GM19452 (cell line): Measurements from ENCODE around the gene CST1.
A peak's percentile ranks its signal among the peaks of the same experiment; 100 is the strongest.
"Not testable (repeated sequence)": the region's sequence is repeated elsewhere in the genome, so short reads cannot be mapped to it uniquely, and the experiment has no call there.

Experiments used
- ATAC-seq: cut with Tn5 transposase; IDR thresholded peaks from one replicate; pipeline ENCODE4 v1.9.1; 2021; ENCODE audit not compliant: unreplicated experiment

The CST1 gene

DNA sequence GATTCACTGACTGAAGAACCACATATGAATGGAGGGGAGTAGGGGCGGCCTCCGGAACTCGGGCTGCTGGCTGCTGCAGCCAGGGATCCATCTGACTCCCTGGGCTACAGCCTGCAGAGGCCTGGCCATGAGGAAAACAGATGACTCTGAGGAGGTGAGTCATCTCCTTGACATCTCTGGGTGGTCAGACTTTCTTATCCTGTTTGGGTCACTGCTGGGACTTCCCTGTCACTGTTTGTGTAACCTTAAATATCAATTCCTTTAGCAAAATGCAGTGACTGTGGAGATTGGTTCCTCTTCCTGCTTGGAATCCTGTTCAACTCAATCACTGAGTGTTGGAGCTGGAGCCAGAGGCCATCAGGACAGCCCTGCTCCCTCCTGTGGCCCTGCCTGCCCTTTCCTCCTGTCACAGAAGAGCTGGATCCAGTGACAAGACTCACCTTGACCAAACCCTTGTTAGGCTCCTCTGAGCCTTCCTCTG is 4.4 kb upstream of the CST1 start:
- ATAC-seq: not testable (repeated sequence)

DNA sequence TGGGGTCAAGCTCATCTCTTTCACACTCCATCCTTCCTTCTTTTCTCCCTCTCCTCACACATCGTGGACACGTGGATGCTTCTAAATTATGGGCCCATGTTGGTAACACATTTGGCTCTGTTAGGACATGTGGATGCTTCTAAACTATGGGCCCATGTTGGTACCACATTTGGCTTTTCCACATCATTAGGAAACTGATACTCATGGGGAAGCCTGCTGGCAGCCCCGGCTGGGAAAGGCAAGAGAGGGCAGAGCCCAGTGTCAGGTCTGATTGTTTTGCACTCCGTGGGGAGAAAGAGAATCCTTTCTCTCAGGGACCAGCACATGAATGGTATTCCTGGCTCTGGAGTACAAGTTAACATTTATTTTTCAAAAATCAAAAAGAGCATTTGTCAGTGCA is 4.0 kb upstream of the CST1 start:
- no peak for ATAC-seq

DNA sequence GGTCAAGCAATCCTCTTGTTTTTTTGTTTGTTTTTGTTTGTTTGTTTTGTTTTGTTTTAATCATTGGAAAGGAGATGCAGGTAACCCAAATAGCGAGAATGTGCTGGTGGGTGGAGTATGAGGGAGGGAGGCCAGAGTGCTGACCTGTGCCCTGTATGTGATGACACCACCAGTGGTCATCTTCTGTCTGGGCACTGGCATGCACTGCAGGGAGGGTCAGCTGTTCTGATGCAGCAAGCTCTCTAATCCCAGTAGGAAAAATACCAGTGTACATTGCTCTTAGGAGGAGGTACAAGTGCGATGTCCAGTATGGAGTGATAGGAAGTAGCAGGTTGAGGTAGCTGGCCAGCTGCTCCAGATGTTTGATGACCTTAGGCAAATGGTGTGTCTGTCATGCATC is 2.9 kb upstream of the CST1 start:
- no peak for ATAC-seq

DNA sequence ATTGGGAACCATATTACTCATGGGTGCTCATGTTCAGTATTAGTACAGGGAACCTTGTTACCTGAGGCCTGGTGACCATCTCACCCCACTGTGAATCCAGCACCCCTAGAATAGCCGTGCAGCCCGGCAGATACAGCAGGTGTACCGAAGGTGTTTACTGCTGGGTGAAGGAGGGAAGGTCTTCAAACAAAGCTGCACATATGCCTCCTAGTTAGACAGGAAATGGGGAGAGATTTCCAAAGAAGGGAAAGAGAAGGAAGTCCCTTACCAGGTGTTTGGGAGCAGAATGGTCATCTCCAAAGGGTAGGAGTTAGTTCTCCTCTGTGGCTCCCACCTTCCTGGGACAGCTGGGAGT is 2.4 kb upstream of the CST1 start:
- no peak for ATAC-seq

DNA sequence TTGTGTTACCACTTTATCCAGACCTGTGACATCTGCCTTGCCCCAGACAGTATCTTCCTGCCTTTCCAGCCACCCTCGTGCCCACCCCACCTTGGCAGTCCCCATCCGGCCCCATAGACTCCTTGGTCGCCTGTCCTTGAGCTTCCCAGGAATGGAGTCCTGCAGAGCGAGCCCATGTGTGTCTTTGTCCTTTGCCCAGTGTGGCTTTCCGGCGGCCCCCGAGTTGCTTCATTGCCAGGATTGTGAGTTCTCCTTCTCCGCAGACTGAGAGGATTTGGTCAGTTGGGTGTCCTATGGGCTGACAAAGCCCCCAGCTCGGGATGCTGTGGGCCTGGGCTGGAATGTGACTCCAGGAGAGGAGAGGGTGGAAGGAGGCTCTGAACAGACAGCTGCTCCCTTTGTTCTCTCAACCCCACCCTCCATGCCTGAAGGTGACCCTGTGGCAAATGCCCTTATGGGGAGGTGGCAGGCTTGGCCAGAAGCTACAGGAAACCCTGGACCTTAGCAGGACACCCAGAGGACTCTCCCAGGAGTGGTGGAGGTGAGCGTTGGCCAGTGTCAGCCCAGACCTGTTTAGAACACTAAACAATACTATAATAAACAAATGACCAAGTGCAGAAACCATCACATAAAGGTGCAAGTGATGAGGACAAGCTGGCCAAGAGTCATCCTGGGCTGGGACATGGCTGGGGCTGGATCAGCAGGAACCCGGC is 1.9 kb upstream of the CST1 start:
- no peak for ATAC-seq

DNA sequence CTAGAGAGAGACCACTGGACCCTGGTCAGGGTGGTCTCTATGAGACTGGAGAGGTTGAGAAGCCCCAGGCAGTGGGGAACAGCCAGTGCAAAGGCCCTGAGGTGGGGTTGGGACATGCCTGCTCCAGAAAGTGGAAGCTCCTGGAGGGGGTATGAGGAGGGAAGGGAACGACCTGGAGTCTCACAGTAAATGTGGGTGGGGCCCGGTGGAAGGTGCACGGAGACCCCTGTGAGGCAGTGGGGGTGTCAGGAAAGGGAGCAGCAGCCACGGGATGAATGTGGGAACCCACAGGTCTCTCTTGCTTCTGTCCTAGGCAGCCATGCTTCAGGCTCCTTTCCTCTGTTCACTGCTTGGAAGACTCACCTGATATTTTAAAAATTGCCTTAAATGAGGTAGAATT is 1.3 kb upstream of the CST1 start:
- no peak for ATAC-seq

DNA sequence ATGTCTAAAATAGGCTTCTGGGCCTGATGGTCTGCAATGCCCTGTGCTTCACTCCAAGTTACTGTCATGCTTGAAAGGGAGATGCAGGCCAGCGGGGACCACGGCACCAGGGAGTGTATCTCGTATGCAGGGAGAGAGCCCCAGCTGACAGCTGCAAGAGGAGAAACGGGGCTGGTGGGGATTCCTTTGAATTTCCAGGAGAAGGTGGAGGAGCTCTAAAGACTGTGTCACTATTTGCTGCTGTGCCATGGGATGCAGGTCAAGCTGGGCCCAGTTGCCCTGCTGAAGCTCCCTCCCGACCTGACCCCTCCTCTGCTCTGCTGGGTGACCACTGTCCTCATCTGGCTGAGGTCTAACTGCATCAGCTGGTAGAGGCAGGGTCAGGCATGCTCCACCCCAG is 989 bp downstream of the CST1 start:
- no peak for ATAC-seq

DNA sequence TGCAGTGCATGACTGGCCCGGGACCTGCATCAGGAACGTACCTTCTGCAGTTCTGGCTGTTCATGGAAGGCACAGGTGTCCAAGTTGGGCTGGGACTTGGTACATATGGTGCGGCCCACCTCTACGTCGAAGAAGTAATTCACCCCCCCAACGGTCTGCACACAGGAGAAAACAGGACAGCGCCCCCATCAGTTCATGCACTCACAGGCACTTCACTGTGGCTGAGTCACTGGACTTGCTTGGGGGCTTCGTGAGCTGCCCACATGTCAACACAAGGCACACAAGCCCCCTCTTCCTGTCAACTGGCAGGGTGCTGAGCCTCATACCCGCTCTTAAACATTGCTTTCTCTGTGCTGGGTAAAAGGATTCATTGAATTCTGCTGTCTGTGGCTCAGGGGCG is 1.8 kb downstream of the CST1 start:
- not testable (repeated sequence) for ATAC-seq

DNA sequence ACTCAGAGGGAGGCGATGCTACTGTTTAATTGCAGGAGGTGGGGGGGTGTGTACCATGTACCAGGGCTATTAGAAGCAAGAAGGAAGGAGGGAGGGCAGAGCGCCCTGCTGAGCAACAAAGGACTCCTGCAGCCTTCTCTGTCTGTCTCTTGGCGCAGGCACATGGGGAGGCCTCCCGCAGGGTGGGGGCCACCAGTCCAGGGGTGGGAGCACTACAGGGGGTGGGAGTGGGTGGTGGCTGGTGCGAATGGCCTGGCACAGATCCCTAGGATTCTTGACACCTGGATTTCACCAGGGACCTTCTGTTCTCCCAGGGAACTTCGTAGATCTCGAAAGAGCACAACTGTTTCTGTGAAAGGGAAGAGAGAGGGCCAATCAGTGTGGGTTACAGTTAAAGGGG is 3.2 kb downstream of the CST1 start:
- ATAC-seq: not testable (repeated sequence)

DNA sequence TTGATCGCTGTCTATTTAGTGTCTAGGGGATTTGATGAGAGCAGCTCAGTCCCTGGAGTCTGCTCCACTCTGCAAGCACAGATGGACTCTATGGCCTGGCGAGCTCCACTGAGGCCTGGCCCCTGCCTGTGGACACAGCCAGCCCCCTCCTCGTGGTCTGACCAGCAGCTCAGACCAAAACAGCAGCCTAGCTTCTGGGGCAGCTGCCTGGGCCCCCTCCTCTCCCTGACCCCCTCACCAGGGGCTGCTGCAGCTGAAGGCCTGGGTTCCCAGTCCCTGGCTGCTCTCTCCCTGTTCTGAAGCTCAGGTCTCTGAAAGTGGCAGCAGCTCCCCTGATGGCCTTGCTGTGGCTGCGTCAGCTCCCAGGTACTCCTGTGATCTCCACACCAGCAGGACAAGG is 3.6 kb downstream of the CST1 start:
- not testable (repeated sequence) for ATAC-seq

DNA sequence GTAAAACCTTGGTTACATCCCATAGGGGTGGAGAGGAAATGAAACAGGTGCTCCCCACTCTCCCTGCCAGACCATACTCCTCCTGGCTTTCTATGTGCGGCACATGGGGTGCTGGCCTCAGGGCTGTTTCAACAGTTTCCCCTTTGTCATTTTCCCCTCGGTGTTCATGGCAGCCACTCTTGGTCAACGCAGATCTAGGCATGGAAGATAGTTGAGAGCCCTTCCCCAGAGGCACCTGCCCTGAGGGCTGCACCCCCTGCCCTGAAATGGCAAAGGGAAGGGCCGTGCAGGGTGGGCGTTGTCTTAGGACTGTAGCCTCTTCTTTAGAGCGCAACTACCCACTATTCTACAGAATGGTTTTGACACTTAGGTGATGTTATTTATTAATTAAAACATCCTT is 4.4 kb downstream of the CST1 start:
- ATAC-seq: no peak

DNA sequence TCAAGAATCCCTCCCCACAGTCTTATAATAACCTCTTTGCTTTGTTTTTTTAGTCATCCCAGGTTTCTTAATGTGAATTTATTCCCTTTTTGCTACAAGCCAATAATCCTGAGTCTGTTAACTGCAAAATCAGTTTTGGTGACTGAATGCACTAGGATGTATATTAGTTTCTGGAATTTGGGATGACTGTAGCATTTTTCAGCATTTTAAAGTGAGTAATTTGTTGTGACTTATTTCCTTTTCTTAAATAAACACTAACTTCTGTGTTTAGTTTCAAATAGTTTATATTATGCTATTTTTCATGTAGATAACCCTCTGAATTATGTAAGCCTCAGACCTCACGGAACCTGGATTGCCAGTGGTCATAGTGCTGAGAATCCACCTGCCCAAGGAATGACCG is 5.5 kb downstream of the CST1 start:
- no peak for ATAC-seq

DNA sequence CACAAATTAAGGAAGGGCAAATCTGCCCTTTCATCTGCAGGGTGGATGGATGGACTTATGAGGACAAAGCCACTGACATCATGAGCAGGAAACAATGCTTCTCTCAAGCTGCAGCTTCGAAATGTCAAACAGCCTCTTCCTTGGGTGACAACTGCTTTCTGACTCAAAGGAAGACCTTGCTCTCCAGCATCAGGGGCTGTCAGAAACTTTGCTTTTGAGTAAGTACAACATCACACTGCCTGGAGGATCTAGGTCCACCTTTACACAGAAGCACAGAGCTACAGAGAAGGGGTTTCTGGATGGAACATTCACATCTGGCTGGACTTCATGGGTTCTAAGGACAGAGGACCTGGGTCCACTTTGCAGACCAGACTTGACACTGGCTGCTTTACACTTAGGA is 5.9 kb downstream of the CST1 start:
- no peak for ATAC-seq

DNA sequence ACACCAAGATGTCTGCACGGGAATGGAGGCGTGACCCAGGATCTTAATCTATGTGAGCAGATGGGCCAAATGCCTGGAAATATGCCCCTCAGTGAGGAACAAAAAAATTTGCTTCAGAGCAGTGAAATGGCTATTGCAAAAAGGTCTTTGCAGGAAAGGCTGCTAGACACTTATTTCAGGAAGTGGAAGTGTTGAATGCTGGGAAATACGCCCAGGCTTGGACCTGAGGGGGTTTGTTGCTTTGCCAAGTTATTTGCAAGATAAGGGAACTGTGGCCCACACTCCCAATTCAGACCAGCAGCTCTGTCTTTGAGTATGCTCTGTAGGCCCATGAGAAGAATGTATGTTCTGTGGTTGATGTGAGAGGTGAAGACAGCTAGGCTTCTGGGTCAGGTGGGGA is 15.3 kb downstream of the CST1 start:
- not testable (repeated sequence) for ATAC-seq

DNA sequence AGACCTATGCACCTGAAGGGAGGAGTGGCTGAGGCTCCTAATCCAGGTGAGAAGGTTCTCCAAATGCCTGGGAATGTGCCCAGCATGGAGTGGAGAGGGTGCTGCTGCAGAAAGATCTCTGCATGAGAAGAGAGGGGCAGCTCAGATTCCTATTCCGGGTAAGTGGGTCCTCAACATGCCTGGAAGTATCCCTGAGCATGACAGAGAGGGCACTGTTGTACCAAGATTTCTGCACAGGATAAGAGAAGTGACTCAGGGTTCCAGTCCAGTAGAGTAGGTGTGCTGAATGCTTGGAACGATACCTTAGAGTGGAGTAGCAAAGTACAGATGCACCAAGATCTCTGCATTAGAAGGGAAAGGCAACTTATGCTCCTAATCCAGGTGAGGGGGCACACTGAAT is 15.8 kb downstream of the CST1 start:
- ATAC-seq: not testable (repeated sequence)

DNA sequence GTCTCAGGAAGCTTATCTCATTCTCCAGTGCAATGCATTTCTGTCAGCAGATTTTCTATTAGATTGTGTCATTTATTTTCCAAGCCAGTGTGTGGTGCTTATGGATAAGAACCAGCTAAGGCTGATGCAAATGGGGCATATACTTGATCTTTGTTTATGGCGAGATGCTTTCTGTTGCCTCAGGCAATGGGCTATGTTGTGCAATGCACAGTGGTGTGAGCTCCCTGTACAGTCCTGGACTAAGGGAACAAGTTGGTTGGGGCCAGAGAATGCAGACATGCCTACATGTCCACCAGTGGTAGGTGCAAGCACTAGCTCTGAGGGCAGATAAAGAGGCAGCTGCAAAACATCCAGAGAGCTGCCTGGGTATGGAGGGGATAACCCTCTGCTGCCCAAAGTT is 16.3 kb downstream of the CST1 start:
- not testable (repeated sequence) for ATAC-seq

DNA sequence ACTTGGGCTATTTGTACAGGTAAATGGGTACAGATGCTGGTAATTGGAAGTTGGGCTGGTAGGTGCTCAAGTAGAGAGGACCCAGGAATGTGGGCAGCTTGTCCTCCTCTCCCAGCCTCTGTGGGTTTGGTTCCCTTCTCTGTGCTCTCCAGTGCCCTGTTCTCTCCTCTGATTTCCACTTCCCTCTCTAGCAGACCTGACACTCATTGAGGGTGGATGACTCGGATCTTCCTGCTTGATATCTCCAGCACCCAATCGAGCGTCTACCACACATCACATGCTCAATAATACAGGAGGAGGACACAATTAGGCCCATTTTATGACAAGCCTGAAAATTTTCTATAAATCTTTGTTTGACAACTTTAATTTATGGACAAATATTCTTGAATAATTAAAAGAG is 23.7 kb downstream of the CST1 start:
- no peak for ATAC-seq

DNA sequence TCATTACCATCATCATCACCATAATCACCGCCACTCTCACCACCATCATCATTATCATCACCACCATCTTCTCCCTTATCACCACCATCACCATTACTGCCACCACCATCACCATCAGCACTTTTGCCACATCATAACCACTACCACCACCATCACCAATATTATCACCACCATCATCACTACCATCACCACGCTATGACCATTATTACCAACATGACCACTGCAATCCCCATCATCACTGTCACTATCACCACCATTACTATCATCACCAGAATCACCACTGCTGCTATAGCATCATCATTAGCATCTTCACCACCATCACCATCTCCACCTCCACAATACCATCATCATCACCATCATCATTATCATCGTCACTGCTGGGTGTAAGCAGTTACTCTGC is 25.6 kb downstream of the CST1 start:
- ATAC-seq: no peak

DNA sequence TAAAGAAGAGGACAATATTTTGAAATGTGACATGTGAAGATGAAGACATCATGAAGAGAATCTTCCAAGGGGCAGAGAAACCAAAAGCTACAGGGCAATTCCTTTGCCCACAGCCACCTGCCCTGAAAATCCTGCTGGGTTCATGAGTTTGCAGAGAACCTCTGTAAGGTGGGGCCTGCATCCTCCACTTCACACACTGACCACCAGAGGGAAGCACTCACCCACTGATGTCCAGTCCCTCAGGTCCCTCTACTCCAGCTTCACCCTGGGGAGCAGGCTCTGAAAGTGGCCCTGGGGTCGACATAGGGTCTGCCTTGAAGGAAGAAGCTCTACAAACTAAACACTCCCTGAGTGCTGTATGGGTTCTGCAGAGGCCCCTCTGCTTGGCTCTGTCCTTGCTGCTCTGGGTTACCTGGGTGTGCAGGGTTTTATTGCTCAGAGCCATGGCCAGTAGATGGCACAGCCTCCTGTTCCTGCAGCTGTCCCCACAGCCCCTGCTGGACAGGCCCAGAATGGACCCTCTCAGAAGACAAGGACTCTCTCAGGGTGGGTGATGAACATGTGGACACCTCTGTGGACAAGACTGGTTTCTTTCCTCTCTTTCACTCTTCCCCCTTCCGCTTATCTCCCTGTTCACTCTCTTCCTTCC is 27.0 kb downstream of the CST1 start:
- peak; percentile 83 for ATAC-seq

DNA sequence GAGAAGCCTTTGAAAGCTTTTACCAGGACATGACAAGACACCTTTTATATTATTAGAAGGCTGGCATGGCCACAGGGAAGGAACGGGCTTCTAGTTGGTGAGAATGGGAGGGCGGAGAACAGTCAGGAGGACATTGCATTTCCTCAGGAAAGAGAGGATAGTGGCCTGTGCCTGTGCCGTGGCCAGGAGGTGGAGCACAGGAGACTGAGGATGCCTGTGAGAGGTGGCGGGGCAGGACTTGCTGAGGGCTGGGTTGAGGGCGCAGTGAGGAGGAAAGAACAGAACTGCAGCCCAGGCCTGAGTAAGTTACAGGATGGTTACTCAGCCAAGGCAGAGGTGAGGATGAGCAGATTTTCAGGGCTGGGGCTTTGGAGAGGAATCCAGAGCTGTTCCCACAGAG is 27.9 kb downstream of the CST1 start:
- ATAC-seq: not testable (repeated sequence)

DNA sequence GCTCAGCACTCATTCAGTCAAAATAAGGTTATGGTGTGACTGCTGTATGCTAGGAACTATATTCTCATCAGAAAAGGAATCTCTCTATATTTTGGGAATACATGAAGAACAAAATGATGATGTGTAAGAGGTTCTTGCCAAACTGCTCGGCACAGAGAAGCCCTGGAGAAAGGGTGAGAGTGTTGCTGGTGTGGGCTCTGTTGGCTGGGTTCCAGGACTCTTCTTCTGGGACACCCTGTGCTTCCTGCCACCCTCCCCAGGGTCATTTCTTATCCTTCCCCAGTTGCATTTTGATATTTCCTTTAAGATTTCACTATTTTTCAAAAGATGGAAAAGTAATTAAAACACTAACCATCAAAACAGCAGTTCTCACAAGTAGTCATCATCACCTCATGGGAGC is 28.8 kb downstream of the CST1 start:
- no peak for ATAC-seq

DNA sequence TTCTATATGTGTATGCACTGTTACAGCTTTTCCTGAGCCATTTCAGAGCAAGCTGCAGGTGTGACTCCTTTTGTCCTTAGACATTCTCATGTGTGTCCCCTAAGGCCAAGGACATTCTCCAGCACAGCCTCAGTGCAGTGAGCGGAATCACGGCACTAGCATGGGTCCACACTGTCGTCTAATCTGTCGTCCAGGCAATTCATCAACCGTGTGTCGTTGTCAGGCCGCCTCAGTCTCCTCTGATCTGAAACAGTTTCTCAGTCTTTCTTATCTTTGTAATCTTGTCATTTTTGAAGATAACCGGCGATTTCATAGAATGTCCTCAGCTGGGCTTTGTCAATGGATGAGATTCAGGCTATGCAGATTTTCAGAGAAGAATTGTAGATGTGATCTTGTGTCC is 31.4 kb downstream of the CST1 start:
- ATAC-seq: not testable (repeated sequence)

DNA sequence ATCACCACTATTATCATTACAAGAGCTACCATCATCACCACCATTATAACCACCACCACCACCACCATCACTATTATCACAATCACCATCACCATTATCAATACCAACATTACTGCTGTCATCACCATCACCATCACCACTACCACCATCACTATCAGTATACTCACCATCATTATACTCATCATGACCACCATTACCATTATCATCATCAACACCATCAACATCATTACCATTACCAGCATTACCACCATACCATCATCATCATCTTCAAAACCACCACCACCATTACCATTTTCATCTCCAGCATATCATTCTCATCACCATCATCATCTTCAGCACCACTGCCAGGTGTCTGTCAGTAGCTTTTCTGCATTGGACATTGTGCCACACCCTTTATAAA is 39.0 kb downstream of the CST1 start:
- not testable (repeated sequence) for ATAC-seq
